H1 (cell line): ENCODE results near the gene MCUB. TPM values are rescaled to one million over a fixed set of nuclear protein-coding genes. Genes with fewer than 3 reads are reported as not detected.

Source experiments
- CTCF ChIA-PET: fragments of 300-600 bp; sonication (Branson Sonifier 250); formaldehyde crosslinking; loops from one replicate; lab custom pipeline; 2021; ENCODE audit not compliant: partially characterized antibody; lab: Charles Lee
- POLR2A ChIA-PET: fragments of 300-600 bp; sonication (Branson Sonifier 250); formaldehyde crosslinking; loops from one replicate; lab custom pipeline; 2021; ENCODE audit warnings: inconsistent platforms; ENCODE audit not compliant: partially characterized antibody; lab: Charles Lee
- DNase-seq, 2 experiments: peaks; one replicate each; pipeline versions ENCODE4 v3.0.0 to v3.0.0-alpha.2; 2010 to 2022; ENCODE audit warnings: low spot score in 2 of 2, low read depth in 1 of 2, mixed read lengths in 1 of 2
- FAIRE-seq: peaks from 2 replicates; lab custom pipeline; 2011; peaks lifted over from hg19 to GRCh38; lab: Jason Lieb, UNC
- H2AFZ ChIP-seq: 2 replicates; pipeline ENCODE4 v1.8.1; 2012; ENCODE audit warnings: low read length, inconsistent platforms
- H2AK5ac ChIP-seq: 2 replicates; pipeline ENCODE4 v1.6.1; 2013; ENCODE audit warnings: low read depth, low read length
- H2BK120ac ChIP-seq: replicated peaks from 2 replicates; pipeline ENCODE3; 2013; ENCODE audit warnings: low read depth, low read length, inconsistent platforms
- H2BK12ac ChIP-seq: 2 replicates; pipeline ENCODE4 v1.6.1; 2013; ENCODE audit warnings: low read depth, low read length
- H2BK15ac ChIP-seq: 2 replicates; pipeline ENCODE4 v1.6.1; 2013; ENCODE audit warnings: low read length
- H2BK20ac ChIP-seq: 2 replicates; pipeline ENCODE4 v1.6.1; 2013; ENCODE audit warnings: low read length
- H2BK5ac ChIP-seq: 2 replicates; pipeline ENCODE4 v1.6.1; 2013; ENCODE audit warnings: low read depth, low read length
- H3K14ac ChIP-seq: 2 replicates; pipeline ENCODE4 v1.6.1; 2013; ENCODE audit warnings: inconsistent platforms; ENCODE audit not compliant: insufficient read length
- H3K18ac ChIP-seq: 2 replicates; pipeline ENCODE4 v1.6.1; 2013; ENCODE audit warnings: low read length; ENCODE audit errors: extremely low read depth
- H3K23ac ChIP-seq: 2 replicates; pipeline ENCODE4 v1.6.1; 2013; ENCODE audit warnings: inconsistent platforms; ENCODE audit not compliant: insufficient read length
- H3K23me2 ChIP-seq: 2 replicates; pipeline ENCODE4 v1.6.1; 2013; ENCODE audit warnings: low read depth, low read length
- H3K27ac ChIP-seq: 2 replicates; pipeline ENCODE4 v1.6.1; 2011; ENCODE audit warnings: low read depth, low read length, inconsistent platforms
- H3K27me3 ChIP-seq, 4 experiments: replicated peaks in 1 of 4; 1 replicate in 1 of 4; 2 replicates in 3 of 4; pipeline versions ENCODE4 v1.6.1 to v1.8.1; 2011 to 2013; ENCODE audit warnings: low read length in 3 of 4, mild to moderate bottlenecking in 3 of 4, inconsistent platforms in 2 of 4, mixed read lengths in 2 of 4, moderate library complexity in 1 of 4; ENCODE audit not compliant: control insufficient read depth in 3 of 4, insufficient read depth in 3 of 4; ENCODE audit errors: extremely low read depth in 1 of 4
- H3K36me3 ChIP-seq, 4 experiments: 2 replicates each; pipeline versions ENCODE4 v1.6.1 to v1.8.1; 2011 to 2013; ENCODE audit warnings: mild to moderate bottlenecking in 4 of 4, low read length in 3 of 4, moderate library complexity in 2 of 4, control low read depth in 1 of 4, inconsistent platforms in 1 of 4; ENCODE audit not compliant: insufficient read depth in 4 of 4, control insufficient read depth in 2 of 4
- H3K4ac ChIP-seq: replicated peaks from 2 replicates; pipeline ENCODE3; 2013; ENCODE audit warnings: low read length, low read depth, mixed read lengths, inconsistent platforms; ENCODE audit not compliant: insufficient read length
- H3K4me1 ChIP-seq, 4 experiments: replicated peaks in 1 of 4; 1 replicate in 1 of 4; 2 replicates in 3 of 4; pipeline versions ENCODE4 v1.6.1 to v1.8.1; 2011 to 2013; ENCODE audit warnings: low read length in 3 of 4, inconsistent platforms in 2 of 4, mixed read lengths in 1 of 4; ENCODE audit not compliant: insufficient read depth in 4 of 4, control insufficient read depth in 3 of 4
- H3K4me2 ChIP-seq, 2 experiments: 2 replicates each; pipeline versions ENCODE4 v1.6.1 to v1.8.1; 2011 to 2013; ENCODE audit warnings: low read depth in 2 of 2, low read length in 2 of 2, control low read depth in 1 of 2, inconsistent platforms in 1 of 2, mild to moderate bottlenecking in 1 of 2; ENCODE audit not compliant: insufficient read depth in 1 of 2
- H3K4me3 ChIP-seq, 4 experiments: fragments of 200-600, 300-600 bp in 1 of 4; sonication (generic), shearing (Covaris generic), sonication (Bioruptor Twin) in 1 of 4; 2 replicates each; pipeline versions ENCODE4 v1.5.1 to v1.8.1; 2011 to 2016; ENCODE audit warnings: low read length in 4 of 4, low read depth in 3 of 4, control low read depth in 2 of 4, inconsistent platforms in 2 of 4, mild to moderate bottlenecking in 2 of 4, mixed read lengths in 1 of 4, moderate library complexity in 1 of 4; ENCODE audit not compliant: insufficient read depth in 2 of 4; ENCODE audit errors: extremely low read depth in 1 of 4
- H3K56ac ChIP-seq: replicated peaks from 2 replicates; pipeline ENCODE3; 2013; ENCODE audit warnings: low read depth, mild to moderate bottlenecking, mixed read lengths, low read length, inconsistent platforms; ENCODE audit not compliant: insufficient read length
- H3K79me1 ChIP-seq: 2 replicates; pipeline ENCODE4 v1.6.1; 2013; ENCODE audit warnings: low read depth, low read length, control low read depth
- H3K79me2 ChIP-seq, 2 experiments: 2 replicates each; pipeline versions ENCODE4 v1.6.1 to v1.8.1; 2012 to 2013; ENCODE audit warnings: low read length in 2 of 2, mild to moderate bottlenecking in 2 of 2, inconsistent platforms in 1 of 2; ENCODE audit not compliant: insufficient read depth in 2 of 2, control insufficient read depth in 1 of 2
- H3K9ac ChIP-seq, 4 experiments: replicated peaks in 1 of 4; 1 replicate in 1 of 4; 2 replicates in 3 of 4; pipeline versions ENCODE4 v1.6.1 to v1.8.1; 2011 to 2013; ENCODE audit warnings: low read depth in 3 of 4, low read length in 3 of 4, control low read depth in 2 of 4, mild to moderate bottlenecking in 2 of 4, moderate library complexity in 2 of 4, inconsistent platforms in 1 of 4; ENCODE audit errors: extremely low read depth in 1 of 4
- H3K9me3 ChIP-seq, 2 experiments: 2 replicates each; pipeline versions ENCODE4 v1.6.1 to v1.8.1; 2012 to 2013; ENCODE audit warnings: mild to moderate bottlenecking in 2 of 2, moderate library complexity in 2 of 2, control low read depth in 1 of 2, inconsistent platforms in 1 of 2, low read depth in 1 of 2, low read length in 1 of 2, mixed read lengths in 1 of 2; ENCODE audit not compliant: insufficient read depth in 2 of 2
- H4K20me1 ChIP-seq, 2 experiments: replicated peaks in 1 of 2; 2 replicates each; pipeline versions ENCODE3 to v1.8.1; 2011 to 2013; ENCODE audit warnings: inconsistent platforms in 2 of 2, low read length in 2 of 2, mild to moderate bottlenecking in 1 of 2; ENCODE audit not compliant: insufficient read depth in 2 of 2, control insufficient read depth in 1 of 2
- H4K5ac ChIP-seq: 2 replicates; pipeline ENCODE4 v1.6.1; 2013; ENCODE audit warnings: low read length, low read depth, mixed read lengths, inconsistent platforms; ENCODE audit not compliant: insufficient read length
- H4K8ac ChIP-seq: 2 replicates; pipeline ENCODE4 v1.8.0; 2013; ENCODE audit warnings: mild to moderate bottlenecking, moderate library complexity, low read length, inconsistent platforms; ENCODE audit not compliant: insufficient read depth; ENCODE audit errors: extremely low read depth
- H4K91ac ChIP-seq: replicated peaks from 2 replicates; pipeline ENCODE3; 2013; ENCODE audit warnings: low read length, mixed read lengths, inconsistent platforms; ENCODE audit not compliant: insufficient read length
- ASH2L ChIP-seq: fragments of 200-600, 300-600 bp; sonication (generic); IDR thresholded peaks from one replicate; pipeline ENCODE4 v1.7.1; 2017; ENCODE audit warnings: low read length
- BRCA1 ChIP-seq: IDR thresholded peaks from 2 replicates; pipeline ENCODE4 v1.6.1; 2012; ENCODE audit warnings: low read depth, low read length, improper control_type of control experiment
- CHD2 ChIP-seq: IDR thresholded peaks from 2 replicates; pipeline ENCODE4 v1.6.1; 2012; ENCODE audit warnings: low read length, improper control_type of control experiment
- HDAC2 ChIP-seq, 2 experiments: fragments of 300-600 bp in 1 of 2; sonication (generic) in 1 of 2; IDR thresholded peaks; 2 replicates each; pipeline ENCODE4 v1.6.1; 2011 to 2012; ENCODE audit warnings: low read depth in 2 of 2, low read length in 2 of 2, mild to moderate bottlenecking in 2 of 2, moderate library complexity in 2 of 2, borderline replicate concordance in 1 of 2, inconsistent platforms in 1 of 2
- NANOG ChIP-seq: IDR thresholded peaks from 2 replicates; pipeline ENCODE4 v1.6.1; 2011; ENCODE audit warnings: low read length, low read depth, mild to moderate bottlenecking, inconsistent platforms; ENCODE audit not compliant: insufficient read depth, poor library complexity, severe bottlenecking
- SIRT6 ChIP-seq: IDR thresholded peaks from one replicate; pipeline ENCODE4 v1.7.1; 2012; ENCODE audit warnings: low read length, inconsistent platforms
- WGBS, 2 experiments: shearing (Covaris generic) in 1 of 2; methylation state at CpG; one replicate each; pipeline versions ENCODE4 v1.1.6 to v1.1.7; 2013 to 2015; ENCODE audit warnings: low lambda C conversion rate in 2 of 2, mixed read lengths in 2 of 2, inconsistent platforms in 1 of 2, low coverage in 1 of 2, missing lambda C conversion rate in 1 of 2; ENCODE audit not compliant: insufficient replicate concordance in 2 of 2, insufficient coverage in 1 of 2, insufficient read length in 1 of 2; ENCODE audit errors: extremely low coverage in 1 of 2, missing lambda C conversion rate in 1 of 2; 5-methylcytosine and 5-hydroxymethylcytosine counted together
- polyA plus RNA-seq, 7 experiments: library from polyadenylated mRNA; depleted of rRNA in 3 of 7; stranded (reverse) in 5 of 7; unstranded in 2 of 7; fragments of >200 nt in 5 of 7; fragments of 200-250 nt in 2 of 7; gene quantifications; 1 replicate in 5 of 7; 2 replicates in 1 of 7; 4 replicates in 1 of 7; pipeline versions ENCODE4 v1.2.1 to v1.2.3, GENCODE V29; 2011 to 2013; ENCODE audit warnings: missing spikeins in 2 of 7, mixed read lengths in 2 of 7
- total RNA-seq: library from RNA; stranded (reverse); fragmentation: NEBNext Ultra II Directional; extraction: Animal tissue kit (Norgen Biotek cat#: 25700); gene quantifications from 2 replicates; pipeline ENCODE4 v1.2.1, GENCODE V29; 2021
- TF ChIP-seq, protein P1 (sequence below): IDR thresholded peaks from 2 replicates; pipeline ENCODE4 v1.6.1; 2011; ENCODE audit warnings: low read depth, mild to moderate bottlenecking, low read length; ENCODE audit not compliant: insufficient read depth

Gene MCUB
- total and polyA plus RNA-seq, 2 of the 8 experiments (the other 6 are each of a cell fraction or from before 2014, with no cell fraction given), result 15.2 to 19.4 TPM

DNA sequence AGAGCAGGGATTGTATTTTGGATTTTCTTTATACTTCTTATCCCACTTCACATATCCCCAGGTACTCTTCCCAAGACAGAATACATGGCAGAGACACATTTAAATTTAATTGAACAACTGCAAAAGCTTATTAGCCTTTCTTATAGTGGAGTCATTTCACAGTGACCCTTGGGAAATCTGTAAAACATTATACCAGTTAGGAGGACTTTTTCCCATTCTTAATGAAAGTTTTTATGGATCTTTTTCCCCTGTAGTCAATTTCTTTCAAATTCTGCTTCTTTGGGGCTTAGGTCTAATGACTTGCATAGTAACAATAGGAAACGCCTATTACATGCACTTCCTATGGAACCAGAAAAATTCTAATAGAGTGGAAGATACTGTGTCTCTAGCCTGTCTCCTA is 14.6 kb upstream of the MCUB start:
- WGBS, 2 experiments, result 90% methylated on average over 1 of the region's 1 CpG; no CpG with 5 or more reads in 1 of the 2 experiments
- Histone ChIP-seq H3K4ac (no peak overlapping the region), H3K4me1 (no peaks in the 10 kb centered on the region), H2BK5ac (no peak overlapping the region), H3K9me3 (no peaks in the 10 kb centered on the region), H2AFZ (no peak overlapping the region), H2BK15ac (no peak overlapping the region), H3K4me2 (no peak overlapping the region), H3K9ac (no peak overlapping the region), H4K20me1 (no peaks in the 10 kb centered on the region), H3K79me2 (no peaks in the 10 kb centered on the region), H3K14ac (no peak overlapping the region), H3K27ac (no peak overlapping the region), H2BK12ac (no peak overlapping the region), H3K4me3 (no peak overlapping the region), H2AK5ac (no peak overlapping the region), H3K27me3 (peaks cover 0 to 1% (median 0%) of the 10 kb centered on the region in 4 experiments; a peak in 1 of 7 replicates), H4K8ac (no peak overlapping the region), H3K23me2 (no peaks in the 10 kb centered on the region), H4K5ac (no peak overlapping the region), H3K18ac (no peak overlapping the region), H3K36me3 (peaks cover 0 to 3% (median 0%) of the 10 kb centered on the region in 4 experiments; a peak in 1 of 8 replicates), H3K56ac (no peak overlapping the region), H2BK120ac (no peak overlapping the region), H3K23ac (no peak overlapping the region), H2BK20ac (no peak overlapping the region), H4K91ac (no peak overlapping the region), H3K79me1 (no peaks in the 10 kb centered on the region)
- POLR2A ChIA-PET, result no interaction called here
- DNase-seq (no peak), FAIRE-seq (no peak)
- CTCF ChIA-PET, result interaction anchor here (1.3 kb wide), 1 partner anchor 124 kb away, joined by 4 read pairs; no protein-coding TSS in a partner anchor
- TF ChIP-seq, protein P1, sequence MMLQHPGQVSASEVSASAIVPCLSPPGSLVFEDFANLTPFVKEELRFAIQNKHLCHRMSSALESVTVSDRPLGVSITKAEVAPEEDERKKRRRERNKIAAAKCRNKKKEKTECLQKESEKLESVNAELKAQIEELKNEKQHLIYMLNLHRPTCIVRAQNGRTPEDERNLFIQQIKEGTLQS, result no peak
- TF ChIP-seq SIRT6 (no peak), CHD2 (no peak), NANOG (no peak), BRCA1 (no peak), ASH2L (no peak), HDAC2 (IDR thresholded peaks at IDR 0.05; ENCODE audit: borderline replicate concordance in 1 of 2, low read depth in 2 of 2, low read length in 2 of 2) (no peak)
